HG02642 (cell line): ENCODE measurements around the gene FAM227A.
"Not testable (repeated sequence)": the region's sequence is repeated elsewhere in the genome, so short reads cannot be mapped to it uniquely, and the experiment has no call there.

Experiments
- ATAC-seq: cut with Tn5 transposase; IDR thresholded peaks from one replicate; pipeline ENCODE4 v1.9.1; 2021; ENCODE audit warnings: mild to moderate bottlenecking; ENCODE audit not compliant: unreplicated experiment, poor library complexity

Gene FAM227A

DNA sequence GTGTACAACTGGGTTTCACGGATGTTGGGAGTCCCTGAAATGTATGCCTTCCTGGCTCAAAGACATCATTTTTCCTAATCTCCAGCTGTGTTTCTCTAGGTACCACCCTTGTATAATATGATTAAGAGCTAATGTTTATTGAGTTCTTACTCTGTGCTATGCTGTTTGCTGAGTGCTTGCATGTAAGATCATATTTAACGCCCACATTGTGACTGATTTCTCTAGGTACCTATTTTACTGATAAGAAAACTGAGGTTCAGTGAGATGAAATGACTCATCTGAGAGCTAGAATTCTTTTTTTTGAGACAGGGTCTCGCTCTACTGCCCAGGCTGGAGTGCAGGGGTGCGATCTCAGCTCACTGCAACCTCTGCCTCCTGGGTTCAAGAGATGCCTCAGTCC is 42.6 kb downstream of the FAM227A start:
- ATAC-seq: no peak

DNA sequence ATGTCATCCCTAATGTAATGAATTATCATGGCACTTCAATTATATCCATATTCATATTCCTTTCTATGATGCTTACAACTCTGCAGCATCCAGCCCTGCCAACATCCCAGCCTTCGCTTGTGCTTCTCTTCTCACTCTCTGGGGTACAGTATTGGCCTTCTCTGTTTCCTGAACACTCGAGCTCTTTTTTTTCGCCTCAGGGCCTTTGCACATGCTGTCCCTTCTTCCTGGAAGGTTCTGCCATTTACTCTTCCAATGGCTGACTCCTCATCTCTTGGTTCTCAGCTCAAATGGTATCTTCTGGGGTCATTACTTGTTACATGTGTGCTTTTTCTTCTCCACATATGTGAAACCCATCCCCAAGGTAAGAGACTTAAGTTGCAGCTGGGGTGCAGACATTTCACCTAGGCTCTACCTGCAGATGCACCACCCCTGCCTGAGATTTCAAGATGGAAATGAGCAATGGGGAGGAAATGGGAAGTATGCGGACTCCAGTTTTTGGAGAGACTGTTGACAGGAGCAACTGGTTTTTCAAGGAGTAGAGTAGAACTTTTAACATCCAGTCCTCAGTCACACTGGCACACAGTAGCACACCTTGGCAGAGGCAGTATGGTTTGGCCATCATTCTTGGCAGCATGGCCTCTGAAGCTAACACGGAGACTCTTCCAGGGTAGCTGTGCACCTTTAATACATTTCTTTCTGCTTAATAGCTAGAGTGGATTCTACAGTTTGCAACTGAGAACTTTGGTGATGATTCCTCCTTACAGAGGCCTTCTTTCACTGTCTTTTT is 43.8 kb downstream of the FAM227A start:
- ATAC-seq: no peak

DNA sequence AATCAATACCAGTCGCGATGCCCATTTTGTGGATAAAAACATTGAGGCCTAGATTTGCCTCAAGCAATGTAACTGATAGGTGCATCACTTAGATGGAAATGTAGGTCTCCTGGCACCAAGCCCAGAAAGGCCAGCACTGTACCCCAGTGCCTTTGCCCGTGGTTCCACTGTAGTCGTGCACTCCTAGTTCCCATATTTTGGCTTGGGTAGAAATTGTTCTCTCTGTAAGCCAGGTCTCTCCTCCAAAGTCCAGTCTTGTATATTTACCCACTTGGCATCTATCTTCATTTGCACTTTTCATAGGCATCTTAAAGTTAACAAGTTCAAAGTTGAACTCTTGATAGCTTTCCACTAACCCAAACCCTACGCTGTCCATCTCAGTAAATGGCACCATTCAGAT is 44.6 kb downstream of the FAM227A start:
- no peak for ATAC-seq

DNA sequence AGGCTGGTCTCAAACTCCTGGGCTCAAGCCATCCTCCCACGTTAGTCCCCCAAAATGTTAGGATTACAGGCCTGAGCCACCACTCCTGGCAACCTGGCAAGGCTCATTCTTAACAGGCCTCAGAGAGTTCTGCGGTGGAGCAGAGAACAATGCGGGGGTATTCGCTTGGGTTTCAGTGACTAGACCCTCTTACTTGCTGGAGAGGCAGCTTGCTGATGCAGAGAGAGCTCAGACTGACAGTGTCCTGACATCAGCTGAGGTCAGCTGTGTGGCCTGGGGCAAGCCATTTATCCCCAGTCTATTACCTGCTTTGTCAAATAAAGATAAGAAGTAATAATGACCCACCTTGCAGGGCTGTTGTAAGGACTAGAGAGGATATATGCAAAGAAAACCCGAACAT is 46.0 kb downstream of the FAM227A start:
- ATAC-seq: no peak

GRCh38 chr22:38608992-38609750 is 47.0 kb downstream of the FAM227A start:
- ATAC-seq: no peak

GRCh38 chr22:38607680-38608079 is 48.5 kb downstream of the FAM227A start:
- no peak for ATAC-seq

- ATAC-seq: no peak
Observed at GRCh38 chr22:38602166-38602565, 54.0 kb downstream of the FAM227A start.

GRCh38 chr22:38601221-38601764 is 54.9 kb downstream of the FAM227A start:
- no peak for ATAC-seq

GRCh38 chr22:38599466-38599865 is 56.7 kb downstream of the FAM227A start:
- no peak for ATAC-seq

DNA sequence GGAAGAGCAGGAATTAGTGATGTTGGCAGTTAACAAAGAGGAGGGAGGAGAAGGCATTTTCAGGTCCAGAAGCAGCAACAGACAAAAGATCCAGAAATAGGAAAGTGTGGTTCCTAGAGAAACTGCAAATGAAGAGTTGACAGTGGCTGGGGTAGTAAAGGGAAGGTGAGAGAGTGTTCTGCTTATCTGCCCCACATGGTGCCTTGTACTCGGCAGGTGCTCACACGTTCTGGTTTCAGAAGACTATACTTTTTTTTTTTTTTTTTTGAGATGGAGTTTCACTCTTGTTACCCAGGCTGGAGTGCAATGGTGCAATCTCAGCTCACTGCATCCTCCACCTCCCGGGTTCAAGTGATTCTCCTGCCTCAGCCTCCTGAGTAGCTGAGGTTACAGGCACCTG is 73.3 kb downstream of the FAM227A start:
- ATAC-seq: not testable (repeated sequence)

- no peak for ATAC-seq
Observed at GRCh38 chr22:38578505-38578904, 77.7 kb downstream of the FAM227A start.

- ATAC-seq: no peak
Observed at GRCh38 chr22:38572065-38572464, 84.1 kb downstream of the FAM227A start.

DNA sequence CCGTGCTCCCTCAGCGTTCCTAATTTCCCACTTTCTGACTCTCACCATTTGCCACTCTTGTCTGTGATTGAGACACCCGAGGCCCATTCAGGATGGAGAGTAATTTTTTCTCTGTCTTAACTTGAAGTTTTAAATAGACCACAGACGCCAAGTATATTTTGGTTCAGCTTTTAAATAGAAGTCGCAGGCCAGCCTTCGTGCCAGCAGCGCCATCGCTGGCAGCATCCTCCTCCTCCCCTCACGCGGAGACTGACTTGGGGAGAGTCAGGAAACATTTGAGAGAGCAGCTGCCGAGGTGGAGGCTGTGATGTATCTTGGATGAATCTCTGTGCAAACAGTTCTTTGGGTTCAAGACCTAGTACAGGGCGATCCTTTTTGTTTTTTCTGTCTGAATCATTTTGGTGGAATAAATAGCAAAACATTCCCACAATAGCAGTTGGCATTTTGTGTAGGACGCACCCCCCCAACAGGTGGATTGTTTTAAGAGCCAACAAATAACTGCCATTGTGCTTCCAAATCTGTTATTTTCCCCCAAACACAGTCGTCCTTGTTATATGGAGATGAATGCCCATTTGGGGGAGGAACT is 85.3 kb downstream of the FAM227A start:
- ATAC-seq: peak; percentile 17

DNA sequence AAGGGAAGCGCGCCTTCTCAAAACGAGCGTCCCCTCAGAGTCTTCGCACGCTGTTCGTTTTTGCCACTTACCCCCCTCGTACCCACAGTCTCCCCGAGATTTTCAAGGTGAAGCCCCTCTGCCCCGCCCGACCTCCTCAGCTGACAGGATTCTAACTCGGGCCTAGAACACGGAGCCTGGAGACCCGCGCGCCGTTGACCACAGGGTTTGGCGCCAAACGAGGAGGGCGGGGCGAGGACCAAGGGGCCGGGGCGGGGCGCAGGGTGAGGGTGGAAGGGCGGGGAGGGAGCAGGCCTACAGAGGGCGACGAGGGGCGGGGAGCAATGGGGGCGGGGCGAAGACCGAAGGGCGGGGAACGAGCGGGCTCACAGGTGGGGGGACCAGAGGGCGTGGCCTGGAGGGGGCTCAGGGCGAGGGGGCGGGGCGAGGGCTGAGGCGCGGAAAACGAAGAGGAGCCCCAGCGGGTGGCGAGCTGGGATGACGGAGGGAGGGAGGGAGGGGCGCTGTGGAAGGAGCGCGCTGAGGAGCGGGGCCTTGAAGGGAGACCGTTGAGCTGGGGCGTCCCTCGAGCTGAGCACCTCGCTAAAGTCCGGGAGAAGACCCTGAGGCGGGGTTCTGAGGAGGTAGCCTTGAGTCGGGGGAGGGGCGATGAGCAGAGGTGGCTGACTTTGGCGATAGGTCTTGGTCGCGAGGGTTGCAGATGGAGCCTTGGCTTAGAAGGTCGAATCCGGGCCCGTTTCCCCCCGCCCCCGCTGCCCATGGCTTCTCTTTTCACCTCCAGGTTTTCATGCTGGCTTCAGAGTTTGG is 86.0 kb downstream of the FAM227A start, which contains the start of gene DMC1:
TSS of gene DMC1 (minus strand) at position 212 of the 807 bp plus-strand sequence. CDS start 1,927 bp downstream, outside the sequence.
- ATAC-seq: peak; percentile 64

GRCh38 chr22:38569181-38569971 is 86.8 kb downstream of the FAM227A start:
- peak; percentile 17 for ATAC-seq

DNA sequence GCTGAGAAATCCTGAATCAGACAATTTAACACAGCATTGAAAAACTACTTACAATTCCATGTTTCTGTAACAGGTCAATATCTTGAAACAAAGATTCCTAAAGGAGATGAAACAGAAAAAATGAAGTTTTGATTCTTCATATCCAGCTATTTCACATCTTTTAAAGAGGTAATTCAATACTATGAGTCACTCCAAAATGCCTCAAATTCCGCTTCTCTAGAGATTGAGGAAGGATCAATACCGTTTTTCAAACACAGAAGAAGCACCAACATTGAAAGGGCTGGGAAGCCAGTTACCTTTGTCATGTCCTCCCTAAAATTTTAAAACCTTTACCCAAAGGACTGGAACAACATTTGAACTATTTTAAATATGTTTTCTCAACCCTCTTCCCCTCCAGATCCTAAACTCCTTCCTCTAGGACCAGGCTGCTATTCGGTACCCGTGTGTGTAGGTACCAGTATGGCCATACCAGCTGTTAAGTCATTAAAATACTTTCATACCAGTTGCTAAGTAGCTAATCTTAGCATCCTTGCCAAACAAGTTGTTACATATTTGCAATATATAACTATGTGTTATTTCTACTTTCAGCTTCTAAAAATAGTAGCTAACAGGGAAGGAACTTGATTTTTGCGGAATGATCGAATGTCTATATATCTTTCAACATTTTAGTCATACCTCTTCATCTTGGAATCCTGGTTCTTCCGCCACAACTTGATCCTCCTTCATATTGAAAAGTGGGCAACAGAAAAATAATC is 88.5 kb downstream of the FAM227A start:
- ATAC-seq: no peak

GRCh38 chr22:38566726-38567504 is 89.3 kb downstream of the FAM227A start:
- ATAC-seq: no peak

DNA sequence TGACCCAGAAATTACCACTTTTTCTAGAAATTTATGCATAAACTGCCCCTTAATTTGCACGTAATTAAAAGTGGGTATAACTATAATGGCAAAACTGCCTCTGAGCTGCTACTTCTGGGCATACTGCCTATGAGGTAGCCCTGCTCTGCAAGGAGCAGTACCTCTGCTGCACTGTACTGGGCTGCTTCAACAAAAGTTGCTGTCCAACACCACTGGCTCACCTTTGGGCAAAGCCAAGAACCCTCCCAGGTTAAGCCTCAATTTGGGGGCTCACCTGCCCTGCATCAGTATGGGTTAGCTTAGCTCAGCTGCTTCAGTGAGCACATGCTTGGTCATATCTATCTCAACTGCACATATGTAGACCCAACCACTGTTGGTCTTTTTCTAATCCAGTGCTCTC is 90.8 kb downstream of the FAM227A start:
- no peak for ATAC-seq
